GM12891 (cell line): ENCODE results near the gene CCPG1.

ENCODE experiments used
- DNase-seq: peaks from one replicate; pipeline ENCODE4 v3.0.0; 2011; ENCODE audit warnings: low spot score; ENCODE audit not compliant: insufficient read length
- FAIRE-seq: peaks from 2 replicates; lab custom pipeline; 2011; peaks lifted over from hg19 to GRCh38; lab: Jason Lieb, UNC
- PAX5 ChIP-seq: IDR thresholded peaks from 2 replicates; pipeline ENCODE4 v1.6.1; 2011; ENCODE audit warnings: low read length, moderate library complexity, mild to moderate bottlenecking; ENCODE audit not compliant: insufficient read depth, severe bottlenecking
- POLR2A ChIP-seq: IDR thresholded peaks from 2 replicates; pipeline ENCODE4 v1.6.1; 2011; ENCODE audit warnings: low read depth, low read length, control low read depth
- POLR2AphosphoS5 ChIP-seq: IDR thresholded peaks from 2 replicates; pipeline ENCODE4 v1.6.1; 2011; ENCODE audit warnings: low read depth, low read length, control low read depth
- POU2F2 ChIP-seq: IDR thresholded peaks from 2 replicates; pipeline ENCODE4 v1.6.1; 2011; ENCODE audit warnings: low read depth, mild to moderate bottlenecking, control low read depth, low read length, moderate library complexity
- SPI1 ChIP-seq: IDR thresholded peaks from 2 replicates; pipeline ENCODE4 v1.6.1; 2011; ENCODE audit warnings: low read depth, low read length, control low read depth
- TAF1 ChIP-seq: IDR thresholded peaks from 2 replicates; pipeline ENCODE4 v1.6.1; 2011; ENCODE audit warnings: low read depth, low read length, control low read depth

The CCPG1 gene

GRCh38 chr15:55319537-55320237 lies 88.5 kb downstream of the CCPG1 start:
- TF ChIP-seq SPI1 (no peak), PAX5 (no peak), POLR2AphosphoS5 (no peak), TAF1 (no peak), POU2F2 (no peak), POLR2A (no peak)
- FAIRE-seq (peak; percentile 28), DNase-seq (no peak)

DNA sequence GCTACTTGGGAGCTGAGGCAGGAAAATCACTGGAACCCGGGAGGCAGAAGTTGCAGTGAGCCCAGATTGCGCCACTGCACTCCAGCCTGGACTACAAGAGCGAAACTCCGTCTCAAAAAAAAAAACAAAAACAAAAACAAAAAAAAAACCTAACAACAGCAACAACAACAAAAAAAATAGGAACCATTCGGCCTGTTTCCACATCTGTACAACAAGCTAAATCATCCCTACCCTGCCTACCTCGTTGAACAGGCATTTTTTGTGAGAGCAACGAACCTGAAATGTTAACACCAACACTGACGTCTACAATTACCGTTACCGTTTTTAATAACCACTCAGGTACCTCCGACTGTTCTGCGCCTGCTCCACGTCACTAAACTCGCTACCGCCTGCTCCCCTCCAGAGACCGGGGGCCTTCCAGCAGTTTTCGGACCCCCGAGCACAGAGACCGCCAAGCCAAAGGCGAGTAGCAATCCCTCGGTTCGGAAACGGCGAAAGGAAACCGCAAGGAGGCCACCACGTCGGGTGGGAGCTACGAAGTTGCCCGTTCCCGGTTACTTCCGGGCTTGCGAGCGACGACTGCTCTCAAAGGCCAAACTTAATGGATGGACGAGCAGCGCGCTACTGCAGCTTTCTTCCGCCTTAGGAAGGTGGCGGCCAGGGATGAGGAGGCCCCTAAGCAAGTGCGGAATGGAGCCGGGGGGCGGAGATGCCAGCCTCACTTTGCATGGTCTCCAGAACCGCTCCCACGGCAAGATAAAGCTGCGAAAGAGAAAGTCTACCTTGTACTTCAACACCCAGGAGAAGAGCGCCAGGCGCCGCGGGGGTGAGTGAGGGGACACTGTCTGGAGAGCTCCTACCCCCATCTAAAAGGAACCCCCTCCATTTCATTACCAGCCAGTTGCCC lies 89.3 kb downstream of the CCPG1 start, which contains the start of the genes PIGB and PIGBOS1:
TSS of gene PIGB (plus strand) at position 635 of the 907 bp plus-strand sequence. CDS start at position 664, 29 bp downstream.
TSS of gene PIGBOS1 (minus strand) at position 536 of the 907 bp plus-strand sequence. CDS start 1,331 bp downstream, outside the sequence.
- 0 out of 2 replicates have a peak, but pooled peaks have one; percentile 12 for TF ChIP-seq SPI1
- TF ChIP-seq POLR2AphosphoS5, result peak; percentile 89
- peak; percentile 89 for TF ChIP-seq POLR2A
- TF ChIP-seq PAX5, result no peak
- TF ChIP-seq TAF1, result peak; percentile 88
- TF ChIP-seq POU2F2, result peak; percentile 65; the same call in 1 of the 2 replicates
- FAIRE-seq (peak; percentile 91), DNase-seq (peak; percentile 64)
